Upper lobe of left lung (tissue), 4 donors: ENCODE measurements around the gene RGS8.

Experiments used
- CTCF ChIP-seq, 6 experiments: fragments of 450-650 bp in 4 of 6; fragments of 200-600 bp in 2 of 6; sonication (generic) in 2 of 6; IDR thresholded peaks; one replicate each; pipeline ENCODE4 v1.5.1; 2016 to 2019; ENCODE audit warnings: antibody characterized with exemption in 6 of 6
- EP300 ChIP-seq, 4 donors: sonication (generic); formaldehyde crosslinking; IDR thresholded peaks; one replicate each; pipeline ENCODE4 v1.5.1; 2017; ENCODE audit warnings: antibody characterized with exemption in 4 of 4, control low read depth in 2 of 4

- TF ChIP-seq EP300 (IDR thresholded peaks at IDR 0.05) (no peak), CTCF (IDR thresholded peaks at IDR 0.05) (no peak)
These were observed 4.7 kb downstream of the RGS8 start for GRCh38 chr1:182679684-182680083.
